Fibroblast of the conjunctiva (primary cell): ENCODE measurements around the gene GUCY2D.

Source experiments
- DNase-seq: peaks from one replicate; pipeline ENCODE4 v3.0.0-alpha.2; 2010; ENCODE audit warnings: low read depth

GUCY2D gene

DNA sequence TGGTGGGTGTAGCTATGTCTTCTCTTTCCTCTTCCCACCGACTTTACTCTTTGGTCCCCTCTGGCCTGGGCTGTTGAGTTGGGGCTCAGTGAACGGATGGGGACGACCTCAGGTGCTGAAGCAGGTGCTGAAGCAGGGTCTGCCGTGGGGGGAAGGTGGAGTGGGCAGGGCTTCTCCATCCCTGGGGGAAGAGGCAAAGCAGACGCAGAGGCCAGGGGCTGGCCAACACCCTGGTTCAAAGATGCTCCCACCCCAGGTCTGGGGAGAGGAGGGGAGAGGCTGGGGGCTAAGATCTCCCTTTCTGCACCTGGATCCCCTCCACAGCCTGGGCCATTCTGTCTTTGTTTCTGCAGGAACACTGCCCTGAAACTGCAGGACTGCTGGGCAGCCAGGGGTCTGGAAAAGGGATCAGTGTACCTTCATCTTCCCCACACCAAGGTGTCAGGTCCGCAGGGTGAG, 62.2 kb downstream of the GUCY2D start:
- no peak for DNase-seq

DNA sequence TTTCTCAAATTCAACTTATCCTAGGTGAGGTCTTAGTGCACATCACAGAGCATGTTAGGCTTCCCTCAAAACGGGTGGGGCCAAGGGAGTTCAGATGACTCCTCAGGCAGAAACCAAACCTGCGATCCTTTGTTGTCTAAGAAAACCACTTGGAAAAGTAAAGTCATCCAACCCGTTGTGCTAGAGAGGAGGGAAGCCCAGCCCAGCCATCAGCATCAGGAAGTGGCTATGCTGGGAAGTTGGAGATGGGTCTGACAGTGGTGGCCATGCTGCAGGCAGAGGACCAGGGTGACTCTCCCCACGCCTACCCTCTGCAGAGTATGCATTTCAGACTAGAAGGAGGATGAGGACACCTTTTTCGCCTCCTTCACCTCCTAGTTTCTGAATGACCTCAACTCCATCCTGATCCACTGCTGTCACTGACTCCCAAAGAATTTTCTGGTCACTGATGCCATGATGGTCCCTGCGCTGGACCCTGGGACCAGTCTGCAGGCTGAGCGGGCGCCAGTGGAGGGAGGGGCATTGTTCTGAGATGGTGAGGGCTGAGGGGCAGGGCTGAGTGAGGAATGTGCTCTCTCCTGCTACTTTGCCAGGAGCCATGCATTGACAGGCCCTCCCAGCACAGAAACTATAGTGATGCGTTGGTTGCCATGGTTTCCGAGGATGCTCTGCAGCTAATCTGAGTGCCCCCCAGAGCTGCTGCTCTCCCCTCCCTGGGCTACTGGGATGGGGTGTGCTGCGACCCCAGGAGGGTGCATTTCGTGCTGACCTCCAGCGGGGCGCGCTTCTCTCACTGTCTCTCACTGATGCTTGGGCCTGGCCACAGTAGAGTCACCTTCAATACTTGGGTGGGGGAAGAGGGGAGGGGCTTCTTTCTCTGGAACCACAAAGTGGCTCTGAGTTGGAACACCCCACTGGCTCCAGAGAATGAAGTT, 64.7 kb downstream of the GUCY2D start:
- no peak for DNase-seq

DNA sequence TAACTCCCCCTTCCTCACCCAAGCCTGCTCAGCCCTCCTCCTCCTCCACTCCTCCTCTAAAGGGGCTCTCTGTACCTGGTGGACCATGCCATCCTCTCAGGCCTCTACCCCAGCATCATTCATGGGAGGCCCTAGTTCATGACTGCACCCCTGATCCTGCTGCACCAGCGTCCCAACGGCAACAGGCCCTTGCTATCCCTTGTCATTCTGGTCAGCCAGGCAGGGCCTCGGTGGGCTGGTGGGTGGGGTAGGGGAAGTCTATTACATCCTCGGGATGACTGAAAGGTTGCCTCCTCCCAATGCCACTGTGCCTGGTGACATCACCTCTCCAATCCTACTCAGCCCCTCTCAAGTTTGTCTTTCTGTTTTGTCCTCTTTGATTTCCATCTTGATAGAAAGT, 65.4 kb downstream of the GUCY2D start:
- no peak for DNase-seq

DNA sequence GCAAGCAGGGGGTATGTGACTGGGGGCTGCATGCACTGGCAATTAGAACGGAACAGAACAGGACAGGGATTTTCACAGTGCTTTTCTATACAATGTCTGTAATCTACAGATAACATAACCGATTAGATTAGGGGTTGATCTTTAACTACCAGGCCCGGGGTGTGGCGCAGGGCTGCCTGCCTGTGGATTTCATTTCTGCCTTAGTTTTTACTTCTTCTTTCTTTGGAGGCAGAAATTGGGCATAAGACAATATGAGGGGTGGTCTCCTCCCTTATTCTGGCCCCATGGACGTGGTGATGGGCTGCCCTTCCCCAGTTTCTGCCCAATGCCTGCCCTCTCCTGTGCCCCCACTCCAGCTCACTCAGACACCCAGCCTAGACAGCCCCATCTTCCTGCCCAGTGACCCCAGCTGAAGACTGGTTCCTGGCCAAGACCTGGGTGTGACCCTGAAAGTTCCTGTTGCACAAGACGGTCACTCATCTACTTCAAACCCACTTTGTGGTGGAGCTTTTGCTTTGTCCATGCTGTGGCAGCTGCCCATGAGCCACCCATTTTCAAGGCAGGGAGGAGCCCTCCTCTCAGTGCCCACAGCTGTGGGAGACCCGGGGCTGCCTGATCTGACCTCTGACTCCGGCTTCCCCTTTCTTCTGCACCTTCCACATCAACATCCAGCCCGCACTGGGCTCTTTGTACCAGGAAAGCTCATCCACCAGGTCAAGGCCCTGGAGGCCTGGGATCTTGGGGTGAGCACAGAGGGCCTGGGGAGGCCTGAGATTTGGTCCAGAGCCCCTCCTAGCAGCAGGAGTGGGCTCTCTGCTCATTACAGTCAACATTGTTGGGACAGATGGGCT, 66.5 kb downstream of the GUCY2D start:
- no peak for DNase-seq

DNA sequence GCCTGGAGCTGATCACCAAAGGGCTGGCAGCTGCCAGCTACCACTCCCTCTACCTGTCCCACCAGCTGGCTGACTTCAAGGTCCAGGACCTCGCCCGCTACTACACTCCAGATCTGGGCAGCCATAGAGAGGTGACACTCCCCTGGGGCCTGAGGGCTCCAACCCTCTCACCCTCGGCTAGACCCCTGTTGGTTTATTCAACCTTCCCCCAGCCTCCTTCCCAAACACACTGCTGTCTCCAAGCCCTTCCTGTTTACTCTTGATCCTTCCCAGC, 67.1 kb downstream of the GUCY2D start:
- DNase-seq: no peak
